ENCODE measurements around the gene ARPP21. TPM values are rescaled to one million over a fixed set of nuclear protein-coding genes. Genes with fewer than 3 reads are reported as not detected.
A peak's percentile ranks its signal among the peaks of the same experiment; 100 is the strongest.

Gene ARPP21
- total and polyA plus RNA-seq, 7 experiments from 2014 or later: not detected

- DNase-seq: no peak
- H3K4me3 ChIP-seq (ENCODE audit: low read length): no peak overlapping the region
- Mint-ChIP-seq H3K36me3 (peaks cover 0 to 4% (median 0%) of the 10 kb centered on the region in 5 donors), H3K4me3 (no peak overlapping the region), H3K27me3 (peaks cover 19 to 26% (median 22%) of the 10 kb centered on the region in 5 donors), H3K9me3 (peaks cover 0 to 6% (median 0%) of the 10 kb centered on the region in 11 donors), H3K4me1 (peaks cover 0 to 13% (median 7%) of the 10 kb centered on the region in 7 donors), H3K27ac (no peak overlapping the region)
- no peaks in the 10 kb centered on the region for H3K4me1 ChIP-seq (ENCODE audit: control insufficient read depth in 2 of 2, insufficient read depth in 2 of 2, low read length in 2 of 2)
- ATAC-seq: no peak
- no peaks in the 10 kb centered on the region for H3K9me3 ChIP-seq (ENCODE audit: control insufficient read depth in 2 of 3, low read length in 3 of 3)
- ChIA-PET POLR2A (no interaction called here), CTCF (no interaction called here)
- no peaks in the 10 kb centered on the region for H3K36me3 ChIP-seq (ENCODE audit: control insufficient read depth in 2 of 3, insufficient read depth in 3 of 3, low read length in 3 of 3)
- H3K27me3 ChIP-seq (ENCODE audit: control insufficient read depth in 2 of 2, insufficient read depth in 2 of 2, low read length in 2 of 2): no peaks in the 10 kb centered on the region
- intact Hi-C loops (cut with micrococcal nuclease): no loop called here
- H3K27ac ChIP-seq (ENCODE audit: low read depth, low read length): no peak overlapping the region
These were observed 3.9 kb upstream of the ARPP21 start for GRCh38 chr3:35635407-35635806.

- H3K4me3 ChIP-seq (ENCODE audit: low read length): no peak overlapping the region
- H3K27ac ChIP-seq (ENCODE audit: low read depth, low read length): no peak overlapping the region
- Mint-ChIP-seq H3K36me3 (peaks cover 0 to 4% (median 0%) of the 10 kb centered on the region in 5 donors), H3K27ac (no peak overlapping the region), H3K4me3 (no peak overlapping the region), H3K4me1 (peaks cover 0 to 16% (median 7%) of the 10 kb centered on the region in 7 donors), H3K27me3 (peaks cover 25 to 33% (median 29%) of the 10 kb centered on the region in 5 donors), H3K9me3 (peaks cover 0 to 9% (median 0%) of the 10 kb centered on the region in 11 donors)
- no peaks in the 10 kb centered on the region for H3K4me1 ChIP-seq (ENCODE audit: control insufficient read depth in 2 of 2, insufficient read depth in 2 of 2, low read length in 2 of 2)
- DNase-seq (no peak), ATAC-seq (no peak)
- ChIA-PET CTCF (interaction anchor here (0.8 kb wide), 1 partner anchor 10 kb away, joined by 5 read pairs; no protein-coding TSS in a partner anchor), POLR2A (no interaction called here)
- intact Hi-C loops (cut with micrococcal nuclease): no loop called here
- H3K9me3 ChIP-seq (ENCODE audit: control insufficient read depth in 2 of 3, low read length in 3 of 3): no peaks in the 10 kb centered on the region
- no peaks in the 10 kb centered on the region for H3K36me3 ChIP-seq (ENCODE audit: control insufficient read depth in 2 of 3, insufficient read depth in 3 of 3, low read length in 3 of 3)
- H3K27me3 ChIP-seq (ENCODE audit: control insufficient read depth in 2 of 2, insufficient read depth in 2 of 2, low read length in 2 of 2): no peaks in the 10 kb centered on the region
These were observed 3.2 kb upstream of the ARPP21 start for GRCh38 chr3:35635926-35636683.

DNA sequence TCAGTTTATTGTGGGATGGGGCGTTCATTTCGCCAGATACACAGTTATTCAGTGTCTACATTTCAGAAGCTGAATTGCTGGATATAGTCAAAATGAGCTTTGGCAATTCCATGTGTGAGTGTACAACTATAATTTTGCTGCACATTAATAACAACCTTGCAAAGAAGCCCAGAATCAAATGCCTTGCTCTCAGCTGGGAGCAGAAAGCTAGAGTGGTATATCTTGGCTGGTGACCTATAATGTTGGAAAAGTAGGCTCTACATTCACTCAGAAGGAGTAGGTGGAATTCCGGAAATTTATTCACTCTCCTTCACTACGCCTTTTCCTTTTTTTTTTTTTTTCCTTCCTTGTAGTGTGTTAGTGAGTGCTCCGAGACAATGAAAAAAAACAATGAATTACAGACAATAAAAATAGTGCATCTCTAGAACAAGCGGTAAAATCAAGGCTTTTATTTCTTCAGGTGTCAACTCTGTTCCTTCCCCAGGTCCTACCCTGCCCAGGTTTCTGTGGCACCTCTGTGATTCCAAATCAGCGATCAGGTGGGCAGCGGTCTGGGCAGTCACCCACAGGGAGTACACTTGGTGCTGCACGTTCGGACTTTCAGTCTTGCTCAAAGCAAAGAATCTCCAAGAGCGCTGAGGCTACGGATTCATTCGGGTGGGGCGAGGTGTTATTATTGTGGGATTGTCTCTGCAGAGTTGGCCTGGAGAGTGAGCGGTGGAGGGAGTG, 910 bp upstream of the ARPP21 start:
- Mint-ChIP-seq H3K36me3 (peaks cover 0 to 4% (median 0%) of the 10 kb centered on the region in 5 donors), H3K27me3 (peaks cover 29 to 51% (median 36%) of the 10 kb centered on the region in 5 donors), H3K9me3 (peaks cover 0 to 9% (median 0%) of the 10 kb centered on the region in 11 donors), H3K4me1 (peaks cover 0 to 16% (median 7%) of the 10 kb centered on the region in 7 donors), H3K27ac (no peak overlapping the region), H3K4me3 (peak overlapping the region in 4 of 10 donors; percentile 18 to 89 (median 38))
- Histone ChIP-seq H3K27me3 (ENCODE audit: control insufficient read depth in 2 of 2, insufficient read depth in 2 of 2, low read length in 2 of 2) (no peaks in the 10 kb centered on the region), H3K4me1 (ENCODE audit: control insufficient read depth in 2 of 2, insufficient read depth in 2 of 2, low read length in 2 of 2) (no peaks in the 10 kb centered on the region), H3K9me3 (ENCODE audit: control insufficient read depth in 2 of 3, low read length in 3 of 3) (no peaks in the 10 kb centered on the region), H3K27ac (ENCODE audit: low read depth, low read length) (no peak overlapping the region), H3K4me3 (ENCODE audit: low read length) (no peak overlapping the region), H3K36me3 (ENCODE audit: control insufficient read depth in 2 of 3, insufficient read depth in 3 of 3, low read length in 3 of 3) (no peaks in the 10 kb centered on the region)
- ATAC-seq: no peak
- no peak for DNase-seq
- POLR2A ChIA-PET: no interaction called here
- CTCF ChIA-PET: no interaction called here
- intact Hi-C loops (cut with micrococcal nuclease): no loop called here

DNA sequence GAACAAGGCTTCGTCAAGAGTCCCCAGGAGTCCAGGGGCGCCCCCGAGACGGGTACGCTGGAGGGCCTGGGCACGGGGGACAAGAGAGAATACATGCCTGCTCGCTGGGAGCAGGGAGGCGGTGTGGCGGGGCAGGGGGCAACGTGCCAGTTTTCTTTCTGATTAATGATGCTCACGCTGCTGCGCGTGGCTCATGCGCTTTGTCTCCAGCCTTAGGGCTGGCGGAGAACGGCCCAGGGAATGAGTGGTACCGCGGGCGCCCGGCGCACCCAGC, 408 bp upstream of the ARPP21 start:
- H3K4me1 Mint-ChIP-seq: peaks cover 0 to 16% (median 7%) of the 10 kb centered on the region in 7 donors
- intact Hi-C loops (cut with micrococcal nuclease): no loop called here
- Histone ChIP-seq H3K27me3 (ENCODE audit: control insufficient read depth in 2 of 2, insufficient read depth in 2 of 2, low read length in 2 of 2) (no peaks in the 10 kb centered on the region), H3K4me1 (ENCODE audit: control insufficient read depth in 2 of 2, insufficient read depth in 2 of 2, low read length in 2 of 2) (no peaks in the 10 kb centered on the region), H3K36me3 (ENCODE audit: control insufficient read depth in 2 of 3, insufficient read depth in 3 of 3, low read length in 3 of 3) (no peaks in the 10 kb centered on the region), H3K9me3 (ENCODE audit: control insufficient read depth in 2 of 3, low read length in 3 of 3) (no peaks in the 10 kb centered on the region), H3K4me3 (ENCODE audit: low read length) (no peak overlapping the region), H3K27ac (ENCODE audit: low read depth, low read length) (no peak overlapping the region)
- H3K27me3 Mint-ChIP-seq: peaks cover 29 to 54% (median 36%) of the 10 kb centered on the region in 5 donors
- H3K9me3 Mint-ChIP-seq: peaks cover 0 to 9% (median 0%) of the 10 kb centered on the region in 11 donors
- peaks cover 0 to 4% (median 0%) of the 10 kb centered on the region in 5 donors for H3K36me3 Mint-ChIP-seq
- POLR2A ChIA-PET: no interaction called here
- ATAC-seq (peak; percentile 20), DNase-seq (no peak)
- peak overlapping the region in 4 of 10 donors; percentile 14 to 89 (median 35) for H3K4me3 Mint-ChIP-seq
- no peak overlapping the region for H3K27ac Mint-ChIP-seq
- CTCF ChIA-PET: no interaction called here

- H3K9me3 Mint-ChIP-seq: peaks cover 0 to 9% (median 0%) of the 10 kb centered on the region in 11 donors
- ChIA-PET CTCF (no interaction called here), POLR2A (no interaction called here)
- no peak overlapping the region for H3K27ac Mint-ChIP-seq
- intact Hi-C loops (cut with micrococcal nuclease): no loop called here
- no peak for ATAC-seq
- Histone ChIP-seq H3K4me1 (ENCODE audit: control insufficient read depth in 2 of 2, insufficient read depth in 2 of 2, low read length in 2 of 2) (no peaks in the 10 kb centered on the region), H3K4me3 (ENCODE audit: low read length) (no peak overlapping the region), H3K27me3 (ENCODE audit: control insufficient read depth in 2 of 2, insufficient read depth in 2 of 2, low read length in 2 of 2) (no peaks in the 10 kb centered on the region), H3K9me3 (ENCODE audit: control insufficient read depth in 2 of 3, low read length in 3 of 3) (no peaks in the 10 kb centered on the region), H3K27ac (ENCODE audit: low read depth, low read length) (no peak overlapping the region), H3K36me3 (ENCODE audit: control insufficient read depth in 2 of 3, insufficient read depth in 3 of 3, low read length in 3 of 3) (no peaks in the 10 kb centered on the region)
- peaks cover 0 to 16% (median 7%) of the 10 kb centered on the region in 7 donors for H3K4me1 Mint-ChIP-seq
- H3K36me3 Mint-ChIP-seq: peaks cover 0 to 4% (median 0%) of the 10 kb centered on the region in 5 donors
- peaks cover 29 to 54% (median 38%) of the 10 kb centered on the region in 5 donors for H3K27me3 Mint-ChIP-seq
- H3K4me3 Mint-ChIP-seq: peak overlapping the region in 8 of 10 donors; percentile 22 to 89 (median 28)
- no peak for DNase-seq
These were observed 1.2 kb downstream of the ARPP21 start for GRCh38 chr3:35640190-35641165.

GRCh38 chr3:35641331-35641730, 2.0 kb downstream of the ARPP21 start:
- peaks cover 0 to 16% (median 7%) of the 10 kb centered on the region in 7 donors for H3K4me1 Mint-ChIP-seq
- ChIA-PET POLR2A (no interaction called here), CTCF (no interaction called here)
- H3K27ac Mint-ChIP-seq: no peak overlapping the region
- Histone ChIP-seq H3K4me3 (ENCODE audit: low read length) (no peak overlapping the region), H3K27me3 (ENCODE audit: control insufficient read depth in 2 of 2, insufficient read depth in 2 of 2, low read length in 2 of 2) (no peaks in the 10 kb centered on the region), H3K9me3 (ENCODE audit: control insufficient read depth in 2 of 3, low read length in 3 of 3) (no peaks in the 10 kb centered on the region), H3K27ac (ENCODE audit: low read depth, low read length) (no peak overlapping the region), H3K4me1 (ENCODE audit: control insufficient read depth in 2 of 2, insufficient read depth in 2 of 2, low read length in 2 of 2) (no peaks in the 10 kb centered on the region), H3K36me3 (ENCODE audit: control insufficient read depth in 2 of 3, insufficient read depth in 3 of 3, low read length in 3 of 3) (no peaks in the 10 kb centered on the region)
- H3K9me3 Mint-ChIP-seq: peaks cover 0 to 9% (median 0%) of the 10 kb centered on the region in 11 donors
- DNase-seq (no peak), ATAC-seq (no peak)
- intact Hi-C loops (cut with micrococcal nuclease): no loop called here
- H3K27me3 Mint-ChIP-seq: peaks cover 29 to 55% (median 42%) of the 10 kb centered on the region in 5 donors
- peaks cover 0 to 4% (median 0%) of the 10 kb centered on the region in 5 donors for H3K36me3 Mint-ChIP-seq
- H3K4me3 Mint-ChIP-seq: peak overlapping the region in 1 of 10 donors; percentile 27
